Stimulated activated effector memory CD8-positive, alpha-beta T cell treated with anti-CD3 and anti-CD28 coated beads, Interleukin-12 subunit alpha, Interleukin-12 subunit beta, amount 100 ng/mL, for 72 hours (primary cell): ENCODE measurements around the gene TMA7B.

Source experiments
- ATAC-seq: fragments of 150-1000 bp; cut with Tn5 transposase; 2 replicates; pipeline ENCODE4 v1.10.0; 2021
- DNase-seq, 2 donors: peaks; one replicate each; pipeline ENCODE4 v3.0.0; 2021 to 2022; ENCODE audit warnings: low spot score in 2 of 2
- H3K27ac Mint-ChIP-seq: one replicate; pipeline ENCODE4 v1.8.0; 2022; ENCODE audit warnings: mild to moderate bottlenecking, mixed read lengths
- H3K36me3 Mint-ChIP-seq: one replicate; pipeline ENCODE4 v1.8.0; 2022; ENCODE audit warnings: mild to moderate bottlenecking, mixed read lengths
- H3K4me1 Mint-ChIP-seq: one replicate; pipeline ENCODE4 v1.8.0; 2022; ENCODE audit warnings: mixed read lengths
- H3K4me3 Mint-ChIP-seq: one replicate; pipeline ENCODE4 v1.8.0; 2022; ENCODE audit warnings: mild to moderate bottlenecking, mixed read lengths
- H3K9me3 Mint-ChIP-seq: one replicate; pipeline ENCODE4 v1.8.0; 2022; ENCODE audit warnings: mixed read lengths

TMA7B gene

GRCh38 chr22:39995393-39996252, 35.4 kb downstream of the TMA7B start:
- no peaks in the 10 kb centered on the region for H3K36me3 Mint-ChIP-seq
- DNase-seq (no peak), ATAC-seq (no peak)
- no peaks in the 10 kb centered on the region for H3K9me3 Mint-ChIP-seq
- H3K4me1 Mint-ChIP-seq: no peaks in the 10 kb centered on the region
- no peak overlapping the region for H3K27ac Mint-ChIP-seq
- peak overlapping the region; percentile 7 for H3K4me3 Mint-ChIP-seq

GRCh38 chr22:39996732-39997131, 36.5 kb downstream of the TMA7B start:
- Mint-ChIP-seq H3K36me3 (no peaks in the 10 kb centered on the region), H3K4me1 (no peaks in the 10 kb centered on the region), H3K9me3 (no peaks in the 10 kb centered on the region), H3K4me3 (no peak overlapping the region), H3K27ac (no peak overlapping the region)
- ATAC-seq (no peak), DNase-seq (no peak)

- no peaks in the 10 kb centered on the region for H3K36me3 Mint-ChIP-seq
- DNase-seq: no peak
- H3K4me3 Mint-ChIP-seq: no peak overlapping the region
- no peak overlapping the region for H3K27ac Mint-ChIP-seq
- no peaks in the 10 kb centered on the region for H3K4me1 Mint-ChIP-seq
- ATAC-seq: no peak
- no peaks in the 10 kb centered on the region for H3K9me3 Mint-ChIP-seq
Measured at GRCh38 chr22:39997421-39997820, 37.2 kb downstream of the TMA7B start.

DNA sequence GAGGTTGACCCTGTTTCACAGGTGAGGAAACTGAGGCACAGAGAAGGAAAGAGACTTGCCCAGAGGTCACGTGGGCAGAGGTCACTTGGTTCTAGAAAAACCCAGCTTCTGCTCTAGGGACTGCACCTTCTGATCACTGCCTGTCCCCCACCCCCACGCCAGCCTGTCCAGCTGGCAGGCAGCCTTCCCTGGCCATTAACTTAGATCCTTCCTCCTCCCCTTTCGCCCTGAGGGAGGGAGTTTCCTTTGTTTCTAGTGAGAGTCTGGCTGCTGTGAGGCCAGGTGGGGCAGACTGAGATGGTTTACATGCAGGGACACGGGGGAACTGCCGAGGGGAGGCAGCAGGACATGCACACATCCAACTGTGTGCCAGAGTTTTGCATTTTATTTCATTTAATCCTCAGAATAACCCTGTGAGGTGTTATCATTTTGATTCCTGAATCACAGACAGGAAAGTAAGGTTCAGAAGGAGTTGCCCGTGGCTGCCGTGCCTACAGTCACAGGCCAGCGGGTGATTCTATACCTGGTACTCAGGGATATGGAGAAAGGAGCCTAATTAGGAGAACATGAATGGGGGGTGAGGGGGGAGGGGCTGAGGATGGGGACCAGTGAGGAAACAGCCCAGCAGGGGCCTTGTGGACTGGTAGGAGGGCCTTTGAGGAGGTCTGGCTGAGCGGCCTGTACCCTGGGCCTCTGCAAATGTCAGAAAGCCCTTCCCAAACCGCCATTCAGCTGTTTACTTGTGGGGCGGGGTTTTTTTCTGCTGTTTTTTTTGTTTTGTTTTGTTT, 37.9 kb downstream of the TMA7B start:
- no peaks in the 10 kb centered on the region for H3K4me1 Mint-ChIP-seq
- DNase-seq (no peak), ATAC-seq (no peak)
- H3K9me3 Mint-ChIP-seq: no peaks in the 10 kb centered on the region
- H3K4me3 Mint-ChIP-seq: no peak overlapping the region
- no peak overlapping the region for H3K27ac Mint-ChIP-seq
- H3K36me3 Mint-ChIP-seq: no peaks in the 10 kb centered on the region

DNA sequence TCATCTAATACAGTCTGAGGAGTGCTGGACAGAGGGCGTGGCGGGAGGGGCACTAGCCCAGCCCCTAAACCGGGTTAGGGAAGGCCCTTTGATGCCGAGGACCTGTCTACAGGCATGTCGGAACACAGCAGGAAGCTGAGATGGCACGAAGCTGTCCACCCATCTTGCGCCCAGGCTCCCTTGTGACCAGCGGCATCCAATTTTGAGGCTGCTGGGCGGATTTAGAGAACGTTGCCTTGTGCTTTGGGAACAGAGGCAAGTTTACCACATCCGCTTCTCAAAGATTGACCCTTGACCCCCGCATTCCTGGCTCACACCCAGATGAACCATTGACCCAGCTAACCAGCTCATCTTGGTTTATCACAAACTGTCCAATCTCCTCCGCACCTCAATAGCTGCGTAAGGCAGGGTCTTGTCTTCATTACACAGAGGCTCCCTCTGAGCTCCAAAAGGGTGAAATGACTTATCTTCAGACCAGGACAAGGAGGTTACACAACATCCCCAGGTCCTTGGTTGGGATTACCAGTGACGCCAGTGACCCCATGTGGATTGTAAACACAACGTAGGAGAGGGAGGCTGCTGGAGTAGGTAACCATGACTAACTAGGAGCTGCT, 39.1 kb downstream of the TMA7B start:
- DNase-seq: no peak
- no peak for ATAC-seq
- no peaks in the 10 kb centered on the region for H3K36me3 Mint-ChIP-seq
- H3K9me3 Mint-ChIP-seq: no peaks in the 10 kb centered on the region
- H3K27ac Mint-ChIP-seq: peak overlapping the region; percentile 29
- no peaks in the 10 kb centered on the region for H3K4me1 Mint-ChIP-seq
- no peak overlapping the region for H3K4me3 Mint-ChIP-seq

- DNase-seq: no peak
- Mint-ChIP-seq H3K9me3 (no peaks in the 10 kb centered on the region), H3K4me1 (no peaks in the 10 kb centered on the region), H3K27ac (peak overlapping the region; percentile 29), H3K4me3 (no peak overlapping the region), H3K36me3 (no peaks in the 10 kb centered on the region)
- ATAC-seq: no peak
Measured at GRCh38 chr22:40000171-40000570, 40.0 kb downstream of the TMA7B start.

DNA sequence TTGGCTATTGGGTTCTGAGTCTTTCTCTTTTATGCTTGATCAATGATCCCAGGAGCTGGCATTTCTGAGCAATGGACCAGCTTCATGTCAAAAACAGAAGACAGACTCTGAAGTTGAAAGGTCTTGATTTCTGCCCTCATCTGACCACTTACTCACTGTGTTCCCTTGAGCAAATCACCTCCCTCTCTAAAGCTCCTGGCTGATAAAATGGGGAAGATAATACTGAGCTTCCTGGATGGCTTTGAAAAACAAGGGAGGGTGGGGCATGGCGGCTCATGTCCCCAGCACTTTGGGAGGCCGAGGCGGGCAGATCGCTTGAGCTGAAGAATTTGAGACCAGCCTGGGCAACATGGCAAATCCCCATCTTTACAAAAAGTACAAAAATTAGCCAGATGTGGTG, 40.9 kb downstream of the TMA7B start:
- ATAC-seq (no peak), DNase-seq (no peak)
- no peaks in the 10 kb centered on the region for H3K36me3 Mint-ChIP-seq
- no peak overlapping the region for H3K4me3 Mint-ChIP-seq
- H3K27ac Mint-ChIP-seq: peak overlapping the region; percentile 23
- H3K4me1 Mint-ChIP-seq: no peaks in the 10 kb centered on the region
- H3K9me3 Mint-ChIP-seq: no peaks in the 10 kb centered on the region

DNA sequence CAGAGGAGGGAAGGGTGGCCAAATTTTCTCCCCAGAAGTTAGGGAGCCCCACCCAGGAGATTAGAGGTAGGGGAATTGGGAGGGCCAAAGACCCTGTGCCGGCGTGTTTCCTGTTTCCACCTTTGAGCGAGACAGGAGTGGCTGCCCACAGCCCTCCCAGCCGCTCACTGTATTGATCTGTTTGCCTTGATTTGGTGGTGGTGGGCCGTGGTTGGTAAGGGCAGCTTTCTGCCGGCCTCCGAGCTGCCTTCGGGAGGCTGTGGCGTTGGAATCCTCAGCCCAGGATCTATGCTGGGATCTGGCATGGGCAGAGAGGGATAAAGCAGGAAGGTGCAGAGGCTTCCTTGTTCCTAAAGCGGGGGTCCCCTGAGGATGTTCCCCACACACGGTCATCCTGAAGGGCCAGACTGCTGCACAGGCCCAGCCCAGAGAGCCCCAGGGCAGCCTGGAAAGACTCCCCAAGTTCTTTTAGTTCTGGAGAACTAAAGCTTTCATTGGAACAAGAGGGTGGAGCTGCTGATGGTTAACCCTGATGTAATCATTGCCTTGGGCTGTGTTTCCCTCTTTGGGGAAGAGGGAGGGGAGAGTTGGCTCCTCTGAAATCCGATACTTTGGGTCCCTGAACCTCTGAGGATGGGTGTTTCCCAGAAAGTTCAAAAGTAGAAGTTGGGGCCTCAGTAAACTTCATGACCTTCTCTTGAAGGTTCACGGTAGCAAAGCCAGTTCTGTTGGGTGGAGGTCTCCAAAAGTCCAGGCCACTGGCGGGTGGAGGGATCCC, 41.8 kb downstream of the TMA7B start:
- Mint-ChIP-seq H3K36me3 (no peaks in the 10 kb centered on the region), H3K27ac (peak overlapping the region; percentile 23), H3K9me3 (no peaks in the 10 kb centered on the region), H3K4me3 (no peak overlapping the region), H3K4me1 (no peaks in the 10 kb centered on the region)
- ATAC-seq (no peak), DNase-seq (no peak)

- ATAC-seq (no peak), DNase-seq (no peak)
- Mint-ChIP-seq H3K4me1 (peaks cover 7% of the 10 kb centered on the region), H3K27ac (no peak overlapping the region), H3K36me3 (peaks cover 5% of the 10 kb centered on the region), H3K9me3 (no peaks in the 10 kb centered on the region), H3K4me3 (no peak overlapping the region)
Measured at GRCh38 chr22:40002935-40003715, 42.9 kb downstream of the TMA7B start.

- Mint-ChIP-seq H3K4me1 (peaks cover 18% of the 10 kb centered on the region), H3K4me3 (no peak overlapping the region), H3K27ac (no peak overlapping the region), H3K9me3 (no peaks in the 10 kb centered on the region), H3K36me3 (peaks cover 5% of the 10 kb centered on the region)
- DNase-seq: no peak
- no peak for ATAC-seq
Measured at GRCh38 chr22:40004836-40005235, 44.6 kb downstream of the TMA7B start.

DNA sequence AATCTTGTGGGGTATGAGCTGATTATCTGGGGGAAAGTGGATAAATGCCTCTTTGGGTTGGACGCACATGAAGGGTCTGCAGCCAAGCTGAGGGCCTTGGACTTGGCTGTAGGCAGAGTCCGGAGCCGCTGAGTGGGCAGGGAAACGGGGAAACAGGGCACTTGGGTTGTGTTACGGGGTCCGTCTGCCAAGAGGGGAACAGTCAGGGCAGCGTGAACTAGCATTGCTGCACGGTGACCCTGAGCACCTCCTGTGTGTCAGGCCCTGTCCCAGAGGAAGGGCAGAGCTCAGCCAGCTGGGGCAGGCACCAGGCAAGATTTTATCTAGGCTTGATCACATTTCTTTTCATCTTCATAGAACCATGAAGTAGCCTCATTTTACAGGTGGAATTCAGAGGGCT, 46.4 kb downstream of the TMA7B start:
- ATAC-seq (no peak), DNase-seq (no peak)
- no peaks in the 10 kb centered on the region for H3K9me3 Mint-ChIP-seq
- no peak overlapping the region for H3K27ac Mint-ChIP-seq
- no peak overlapping the region for H3K4me3 Mint-ChIP-seq
- peaks cover 18% of the 10 kb centered on the region for H3K4me1 Mint-ChIP-seq
- peaks cover 5% of the 10 kb centered on the region for H3K36me3 Mint-ChIP-seq

DNA sequence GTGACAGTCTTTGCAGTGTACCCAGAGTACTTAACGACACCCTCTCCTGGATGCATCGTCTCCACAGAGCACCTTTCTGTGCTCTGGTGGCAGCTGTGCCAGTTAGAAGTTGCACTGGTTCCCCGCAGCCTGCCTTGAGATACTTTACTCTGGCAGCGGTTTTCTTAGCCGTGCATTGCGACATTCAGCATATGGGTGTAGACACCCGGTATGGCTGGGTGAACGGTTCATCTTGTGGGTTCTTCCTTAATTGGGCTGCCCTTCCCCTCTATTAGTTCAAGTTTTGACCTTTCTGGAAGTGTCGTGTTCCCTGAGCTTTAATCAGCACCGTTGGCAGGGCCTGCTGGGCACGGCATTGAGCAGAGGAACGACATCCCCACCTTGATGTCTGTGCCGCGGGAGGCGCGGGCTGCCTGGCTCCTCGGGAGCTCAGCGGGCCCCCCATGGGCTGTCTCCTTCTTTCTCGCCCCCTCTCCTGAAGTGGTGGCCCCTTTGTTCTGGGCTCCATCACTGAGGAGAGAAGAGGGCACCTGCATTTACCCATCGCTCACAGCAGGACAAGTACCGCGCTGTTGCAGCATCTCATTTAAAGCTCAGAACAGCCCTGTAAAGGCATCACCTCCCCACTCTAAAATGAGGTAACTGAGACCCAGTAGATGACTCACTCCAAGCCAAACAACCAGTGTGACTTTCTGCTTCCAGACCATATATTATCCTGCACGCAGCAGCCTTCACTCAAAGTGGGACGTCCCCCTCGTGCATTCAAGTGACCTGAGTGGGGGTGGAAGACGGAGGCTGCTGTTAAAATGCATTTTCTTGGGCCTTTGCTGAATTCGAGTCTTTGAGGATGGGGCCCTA, 47.9 kb downstream of the TMA7B start:
- ATAC-seq (peak; percentile 53), DNase-seq (no peak)
- Mint-ChIP-seq H3K36me3 (peaks cover 5% of the 10 kb centered on the region), H3K4me1 (peaks cover 18% of the 10 kb centered on the region), H3K4me3 (no peak overlapping the region), H3K27ac (peak overlapping the region; percentile 63), H3K9me3 (no peaks in the 10 kb centered on the region)

DNA sequence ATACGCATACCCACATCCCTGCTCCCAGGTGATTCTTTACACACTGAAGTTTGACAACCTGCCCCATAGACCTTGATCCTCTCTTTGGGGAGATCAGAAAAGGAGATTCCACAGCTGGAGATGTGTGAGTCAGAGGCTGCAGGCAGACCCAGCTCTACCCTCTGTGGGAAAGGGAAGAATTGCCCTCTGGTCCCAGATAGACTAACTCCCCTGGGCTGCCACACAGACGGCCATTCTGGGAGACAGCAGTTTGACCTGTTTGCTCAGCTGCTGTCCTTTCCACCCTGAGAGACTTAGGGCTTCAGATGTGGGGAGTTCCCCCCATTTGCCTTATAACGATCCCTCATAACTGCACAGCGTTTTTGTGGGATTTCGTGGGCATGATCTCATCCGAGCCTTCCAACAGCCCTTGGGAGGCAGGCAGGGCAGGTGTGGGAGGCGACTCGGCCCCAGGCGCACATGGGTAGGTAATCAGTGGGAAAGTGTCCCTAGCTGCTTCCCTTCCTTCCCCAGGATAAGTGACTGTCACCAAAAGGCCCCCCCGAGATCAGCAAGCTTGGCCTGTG, 48.6 kb downstream of the TMA7B start:
- Mint-ChIP-seq H3K36me3 (peaks cover 5% of the 10 kb centered on the region), H3K4me3 (no peak overlapping the region), H3K9me3 (no peaks in the 10 kb centered on the region), H3K4me1 (peaks cover 18% of the 10 kb centered on the region), H3K27ac (peak overlapping the region; percentile 30)
- ATAC-seq (no peak), DNase-seq (no peak)
